GM06990 (cell line): ENCODE measurements around the gene PAK5.

Source experiments
- DNase-seq: peaks from one replicate; pipeline ENCODE4 v3.0.0-alpha.2; 2011; ENCODE audit not compliant: insufficient read length; ENCODE audit errors: extremely low read depth
- H3K27me3 ChIP-seq: replicated peaks from 2 replicates; pipeline ENCODE4 v1.6.0; 2011; ENCODE audit warnings: low read length; ENCODE audit not compliant: control insufficient read depth, insufficient read depth
- H3K36me3 ChIP-seq: 2 replicates; pipeline ENCODE4 v1.5.1; 2011; ENCODE audit warnings: low read length; ENCODE audit not compliant: control insufficient read depth, insufficient read depth
- H3K4me3 ChIP-seq: replicated peaks from 2 replicates; pipeline ENCODE4 v1.5.1; 2011; ENCODE audit warnings: low read depth, mild to moderate bottlenecking, control low read depth, low read length
- CTCF ChIP-seq: IDR thresholded peaks from 2 replicates; pipeline ENCODE4 v1.5.1; 2011; ENCODE audit warnings: low read length, control low read depth, mild to moderate bottlenecking, inconsistent platforms; ENCODE audit not compliant: insufficient read depth, poor library complexity, severe bottlenecking

Gene PAK5

GRCh38 chr20:9572670-9573069, 266.2 kb downstream of the PAK5 start:
- no peaks in the 10 kb centered on the region for H3K27me3 ChIP-seq
- no peak for DNase-seq
- H3K36me3 ChIP-seq = no peaks in the 10 kb centered on the region
- no peak for TF ChIP-seq CTCF
- no peak overlapping the region for H3K4me3 ChIP-seq

GRCh38 chr20:9571783-9572182, 267.1 kb downstream of the PAK5 start:
- no peak overlapping the region for H3K4me3 ChIP-seq
- H3K27me3 ChIP-seq = no peaks in the 10 kb centered on the region
- no peak for DNase-seq
- H3K36me3 ChIP-seq = no peaks in the 10 kb centered on the region
- TF ChIP-seq CTCF = no peak

- no peak for DNase-seq
Observed at GRCh38 chr20:9570612-9571011, 268.3 kb downstream of the PAK5 start.

GRCh38 chr20:9566977-9567376, 271.9 kb downstream of the PAK5 start:
- H3K27me3 ChIP-seq = no peaks in the 10 kb centered on the region
- H3K4me3 ChIP-seq = no peak overlapping the region
- no peaks in the 10 kb centered on the region for H3K36me3 ChIP-seq
- DNase-seq = no peak
- TF ChIP-seq CTCF = no peak

More at GRCh38 chr20:9570612-9571011, 268.3 kb downstream of the PAK5 start:
- no peaks in the 10 kb centered on the region for H3K36me3 ChIP-seq
- no peak overlapping the region for H3K4me3 ChIP-seq
- no peaks in the 10 kb centered on the region for H3K27me3 ChIP-seq
- no peak for TF ChIP-seq CTCF

GRCh38 chr20:9565910-9566550, 272.8 kb downstream of the PAK5 start:
- no peaks in the 10 kb centered on the region for H3K36me3 ChIP-seq
- no peaks in the 10 kb centered on the region for H3K27me3 ChIP-seq
- DNase-seq = no peak
- H3K4me3 ChIP-seq = no peak overlapping the region
- TF ChIP-seq CTCF = no peak

GRCh38 chr20:9557411-9557810, 281.5 kb downstream of the PAK5 start:
- no peaks in the 10 kb centered on the region for H3K36me3 ChIP-seq
- H3K4me3 ChIP-seq = no peak overlapping the region
- DNase-seq = no peak
- H3K27me3 ChIP-seq = no peaks in the 10 kb centered on the region
- TF ChIP-seq CTCF = no peak
